WTC11 (cell line): ENCODE data around the gene CNTN1. TPM values are rescaled to one million over a fixed set of nuclear protein-coding genes. Genes with fewer than 3 reads are reported as not detected.

Experiments used
- ATAC-seq: fragments of 200-7000 bp; cut with Tn5 transposase; 2 replicates; pipeline ENCODE4 v1.10.0; 2021; ENCODE audit warnings: mild to moderate bottlenecking, moderate library complexity
- CTCF ChIA-PET: fragments of 300-600 bp; sonication (Branson Sonifier 250); formaldehyde crosslinking; loops from one replicate; lab custom pipeline; 2021; ENCODE audit warnings: antibody characterized with exemption; lab: Charles Lee
- POLR2A ChIA-PET: fragments of 350-600 bp; sonication (Branson Sonifier 250); formaldehyde crosslinking; loops from one replicate; lab custom pipeline; 2021; ENCODE audit warnings: antibody characterized with exemption; lab: Charles Lee
- DNase-seq: peaks from one replicate; pipeline ENCODE4 v3.0.0; 2021; ENCODE audit warnings: low spot score
- H3K27ac Mint-ChIP-seq: 2 replicates; pipeline ENCODE4 v1.8.0; 2021; ENCODE audit warnings: mixed read lengths
- H3K27me3 Mint-ChIP-seq: 2 replicates; pipeline ENCODE4 v1.8.0; 2021; ENCODE audit warnings: low read depth, mild to moderate bottlenecking, moderate library complexity, mixed read lengths
- H3K36me3 Mint-ChIP-seq: 2 replicates; pipeline ENCODE4 v1.8.0; 2021; ENCODE audit warnings: mixed read lengths
- H3K4me1 Mint-ChIP-seq: 2 replicates; pipeline ENCODE4 v1.8.0; 2022; ENCODE audit warnings: mixed read lengths
- H3K4me3 Mint-ChIP-seq: 2 replicates; pipeline ENCODE4 v1.8.0; 2021; ENCODE audit warnings: mild to moderate bottlenecking, moderate library complexity, mixed read lengths
- H3K9me3 Mint-ChIP-seq: 2 replicates; pipeline ENCODE4 v1.8.0; 2021; ENCODE audit warnings: mixed read lengths
- ATF2 ChIP-seq: sonication (generic); formaldehyde crosslinking; IDR thresholded peaks from 2 replicates; pipeline ENCODE4 v1.8.1; 2022; ENCODE audit warnings: low read depth, missing genetic modification reagents, borderline replicate concordance
- CBFB ChIP-seq: sonication (generic); formaldehyde crosslinking; IDR thresholded peaks from 2 replicates; pipeline ENCODE4 v1.8.1; 2022; ENCODE audit warnings: mild to moderate bottlenecking, low read depth, missing genetic modification reagents
- FOXK1 ChIP-seq: sonication (generic); formaldehyde crosslinking; IDR thresholded peaks from 2 replicates; pipeline ENCODE4 v1.8.0; 2022; ENCODE audit warnings: mild to moderate bottlenecking, moderate library complexity, missing genetic modification reagents
- HMGA2 ChIP-seq: fragments of 250-450 bp; sonication (Bioruptor Pico); IDR thresholded peaks from 2 replicates; pipeline ENCODE4 v1.4.0; 2021; ENCODE audit warnings: mild to moderate bottlenecking, moderate library complexity
- IRF2 ChIP-seq: sonication (generic); formaldehyde crosslinking; IDR thresholded peaks from 2 replicates; pipeline ENCODE4 v1.8.0; 2022; ENCODE audit warnings: low read depth, missing genetic modification reagents, borderline replicate concordance
- JAZF1 ChIP-seq: fragments of 250-450 bp; sonication (Bioruptor Pico); IDR thresholded peaks from 2 replicates; pipeline ENCODE4 v1.9.0; 2021; ENCODE audit warnings: moderate library complexity, mild to moderate bottlenecking, inconsistent platforms
- JUN ChIP-seq: sonication (generic); formaldehyde crosslinking; IDR thresholded peaks from 2 replicates; pipeline ENCODE4 v1.8.0; 2023; ENCODE audit warnings: mild to moderate bottlenecking, missing genetic modification reagents
- NR1H2 ChIP-seq: sonication (generic); formaldehyde crosslinking; IDR thresholded peaks from 2 replicates; pipeline ENCODE4 v1.9.0; 2021; ENCODE audit warnings: mild to moderate bottlenecking, moderate library complexity, missing genetic modification reagents
- NR2C2 ChIP-seq: sonication (generic); formaldehyde crosslinking; IDR thresholded peaks from 2 replicates; pipeline ENCODE4 v1.8.0; 2022; ENCODE audit warnings: mild to moderate bottlenecking, missing genetic modification reagents
- NR3C1 ChIP-seq: sonication (generic); formaldehyde crosslinking; conservative IDR thresholded peaks from 2 replicates; pipeline ENCODE4 v1.8.1; 2023; ENCODE audit warnings: low read depth, mild to moderate bottlenecking, missing genetic modification reagents
- RELA ChIP-seq: sonication (generic); formaldehyde crosslinking; IDR thresholded peaks from 2 replicates; pipeline ENCODE4 v1.8.1; 2022; ENCODE audit warnings: missing genetic modification reagents, mild to moderate bottlenecking, borderline replicate concordance
- SMAD4 ChIP-seq: sonication (generic); formaldehyde crosslinking; IDR thresholded peaks from 2 replicates; pipeline ENCODE4 v1.8.0; 2022; ENCODE audit warnings: mild to moderate bottlenecking, missing genetic modification reagents
- STAT6 ChIP-seq: sonication (generic); formaldehyde crosslinking; conservative IDR thresholded peaks from 2 replicates; pipeline ENCODE4 v1.8.1; 2023; ENCODE audit warnings: mild to moderate bottlenecking, low read depth, missing genetic modification reagents, moderate library complexity
- TCF7 ChIP-seq: sonication (generic); formaldehyde crosslinking; IDR thresholded peaks from 2 replicates; pipeline ENCODE4 v1.8.0; 2022; ENCODE audit warnings: mild to moderate bottlenecking, low read depth, missing genetic modification reagents, moderate library complexity
- ZNF219 ChIP-seq: sonication (generic); formaldehyde crosslinking; IDR thresholded peaks from 2 replicates; pipeline ENCODE4 v1.8.0; 2023; ENCODE audit warnings: missing genetic modification reagents, mild to moderate bottlenecking, borderline replicate concordance
- ZNF317 ChIP-seq: sonication (generic); formaldehyde crosslinking; IDR thresholded peaks from 2 replicates; pipeline ENCODE4 v1.8.1; 2023; ENCODE audit warnings: low read depth, mild to moderate bottlenecking, moderate library complexity, missing genetic modification reagents, borderline replicate concordance
- ZNF512 ChIP-seq: sonication (generic); formaldehyde crosslinking; IDR thresholded peaks from 2 replicates; pipeline ENCODE4 v1.8.1; 2022; ENCODE audit warnings: missing genetic modification reagents, borderline replicate concordance
- ZSCAN18 ChIP-seq: fragments of 250-450 bp; sonication (Bioruptor Pico); IDR thresholded peaks from 2 replicates; pipeline ENCODE4 v2.1.2; 2022; ENCODE audit warnings: mild to moderate bottlenecking, moderate library complexity
- total RNA-seq: library from RNA; stranded (reverse); gene quantifications from 3 replicates; pipeline ENCODE4 v1.2.3, GENCODE V29; 2021
- TF ChIP-seq, protein P1 (sequence below): sonication (generic); formaldehyde crosslinking; IDR thresholded peaks from 2 replicates; pipeline ENCODE4 v1.8.1; 2022; ENCODE audit warnings: mild to moderate bottlenecking, moderate library complexity, missing genetic modification reagents
- TF ChIP-seq, protein P2 (sequence below): sonication (generic); formaldehyde crosslinking; IDR thresholded peaks from 2 replicates; pipeline ENCODE4 v1.8.0; 2022; ENCODE audit warnings: missing genetic modification reagents
- TF ChIP-seq, protein P3 (sequence below): sonication (generic); formaldehyde crosslinking; IDR thresholded peaks from 2 replicates; pipeline ENCODE4 v1.8.1; 2023; ENCODE audit warnings: mild to moderate bottlenecking, missing genetic modification reagents

The CNTN1 gene
- total RNA-seq, 1 experiment from 2014 or later: 16.9 TPM

DNA sequence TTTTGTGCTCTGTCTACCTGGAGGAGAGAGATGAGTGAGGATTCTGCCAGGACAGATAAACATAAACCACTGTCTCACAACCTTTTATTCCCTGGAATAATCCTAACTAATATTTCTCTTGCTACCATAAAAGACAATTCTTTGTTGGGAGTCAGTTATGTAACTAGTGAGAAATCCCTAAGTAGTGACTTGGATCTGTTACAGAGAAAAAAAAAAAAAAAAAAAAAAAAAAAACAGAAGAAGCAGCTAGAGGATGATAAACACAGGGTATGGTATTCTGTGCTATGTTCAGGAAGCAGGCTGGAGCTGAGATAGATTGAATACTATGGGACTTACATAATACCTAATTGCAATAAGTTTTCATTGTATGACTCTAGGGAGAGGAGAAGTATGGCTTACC is 178.7 kb downstream of the CNTN1 start:
- CTCF ChIA-PET: no interaction called here
- Mint-ChIP-seq H3K27me3 (no peaks in the 10 kb centered on the region), H3K4me1 (no peaks in the 10 kb centered on the region), H3K36me3 (no peaks in the 10 kb centered on the region), H3K27ac (no peak overlapping the region), H3K4me3 (no peak overlapping the region), H3K9me3 (no peaks in the 10 kb centered on the region)
- no peak for ATAC-seq
- no peak for DNase-seq
- TF ChIP-seq ATF2 (no peak), FOXK1 (CRISPR knock-in tag) (no peak), ZNF317 (CRISPR knock-in tag) (no peak), STAT6 (no peak), JAZF1 (CRISPR knock-in tag) (no peak)
- TF ChIP-seq, protein P1, sequence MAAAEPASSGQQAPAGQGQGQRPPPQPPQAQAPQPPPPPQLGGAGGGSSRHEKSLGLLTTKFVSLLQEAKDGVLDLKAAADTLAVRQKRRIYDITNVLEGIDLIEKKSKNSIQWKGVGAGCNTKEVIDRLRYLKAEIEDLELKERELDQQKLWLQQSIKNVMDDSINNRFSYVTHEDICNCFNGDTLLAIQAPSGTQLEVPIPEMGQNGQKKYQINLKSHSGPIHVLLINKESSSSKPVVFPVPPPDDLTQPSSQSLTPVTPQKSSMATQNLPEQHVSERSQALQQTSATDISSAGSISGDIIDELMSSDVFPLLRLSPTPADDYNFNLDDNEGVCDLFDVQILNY (CRISPR knock-in tag): no peak
- POLR2A ChIA-PET: no interaction called here

- Mint-ChIP-seq H3K4me1 (no peaks in the 10 kb centered on the region), H3K27me3 (no peaks in the 10 kb centered on the region), H3K4me3 (no peak overlapping the region), H3K27ac (no peak overlapping the region), H3K36me3 (no peaks in the 10 kb centered on the region), H3K9me3 (no peaks in the 10 kb centered on the region)
- CTCF ChIA-PET: no interaction called here
- POLR2A ChIA-PET: no interaction called here
- no peak for TF ChIP-seq ZSCAN18
- TF ChIP-seq HMGA2 (CRISPR knock-in tag): no peak
- TF ChIP-seq NR1H2 (CRISPR knock-in tag): no peak
- TF ChIP-seq, protein P2, sequence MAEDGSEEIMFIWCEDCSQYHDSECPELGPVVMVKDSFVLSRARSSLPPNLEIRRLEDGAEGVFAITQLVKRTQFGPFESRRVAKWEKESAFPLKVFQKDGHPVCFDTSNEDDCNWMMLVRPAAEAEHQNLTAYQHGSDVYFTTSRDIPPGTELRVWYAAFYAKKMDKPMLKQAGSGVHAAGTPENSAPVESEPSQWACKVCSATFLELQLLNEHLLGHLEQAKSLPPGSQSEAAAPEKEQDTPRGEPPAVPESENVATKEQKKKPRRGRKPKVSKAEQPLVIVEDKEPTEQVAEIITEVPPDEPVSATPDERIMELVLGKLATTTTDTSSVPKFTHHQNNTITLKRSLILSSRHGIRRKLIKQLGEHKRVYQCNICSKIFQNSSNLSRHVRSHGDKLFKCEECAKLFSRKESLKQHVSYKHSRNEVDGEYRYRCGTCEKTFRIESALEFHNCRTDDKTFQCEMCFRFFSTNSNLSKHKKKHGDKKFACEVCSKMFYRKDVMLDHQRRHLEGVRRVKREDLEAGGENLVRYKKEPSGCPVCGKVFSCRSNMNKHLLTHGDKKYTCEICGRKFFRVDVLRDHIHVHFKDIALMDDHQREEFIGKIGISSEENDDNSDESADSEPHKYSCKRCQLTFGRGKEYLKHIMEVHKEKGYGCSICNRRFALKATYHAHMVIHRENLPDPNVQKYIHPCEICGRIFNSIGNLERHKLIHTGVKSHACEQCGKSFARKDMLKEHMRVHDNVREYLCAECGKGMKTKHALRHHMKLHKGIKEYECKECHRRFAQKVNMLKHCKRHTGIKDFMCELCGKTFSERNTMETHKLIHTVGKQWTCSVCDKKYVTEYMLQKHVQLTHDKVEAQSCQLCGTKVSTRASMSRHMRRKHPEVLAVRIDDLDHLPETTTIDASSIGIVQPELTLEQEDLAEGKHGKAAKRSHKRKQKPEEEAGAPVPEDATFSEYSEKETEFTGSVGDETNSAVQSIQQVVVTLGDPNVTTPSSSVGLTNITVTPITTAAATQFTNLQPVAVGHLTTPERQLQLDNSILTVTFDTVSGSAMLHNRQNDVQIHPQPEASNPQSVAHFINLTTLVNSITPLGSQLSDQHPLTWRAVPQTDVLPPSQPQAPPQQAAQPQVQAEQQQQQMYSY: no peak
- TF ChIP-seq CBFB (CRISPR knock-in tag): no peak
- no peak for TF ChIP-seq NR3C1 (CRISPR knock-in tag)
- no peak for TF ChIP-seq SMAD4 (CRISPR knock-in tag)
- no peak for TF ChIP-seq TCF7
- no peak for TF ChIP-seq ZNF219 (CRISPR knock-in tag)
- no peak for TF ChIP-seq ZNF512
- no peak for TF ChIP-seq RELA (CRISPR knock-in tag)
- TF ChIP-seq JUN (CRISPR knock-in tag): no peak
- no peak for TF ChIP-seq NR2C2
- TF ChIP-seq, protein P3, sequence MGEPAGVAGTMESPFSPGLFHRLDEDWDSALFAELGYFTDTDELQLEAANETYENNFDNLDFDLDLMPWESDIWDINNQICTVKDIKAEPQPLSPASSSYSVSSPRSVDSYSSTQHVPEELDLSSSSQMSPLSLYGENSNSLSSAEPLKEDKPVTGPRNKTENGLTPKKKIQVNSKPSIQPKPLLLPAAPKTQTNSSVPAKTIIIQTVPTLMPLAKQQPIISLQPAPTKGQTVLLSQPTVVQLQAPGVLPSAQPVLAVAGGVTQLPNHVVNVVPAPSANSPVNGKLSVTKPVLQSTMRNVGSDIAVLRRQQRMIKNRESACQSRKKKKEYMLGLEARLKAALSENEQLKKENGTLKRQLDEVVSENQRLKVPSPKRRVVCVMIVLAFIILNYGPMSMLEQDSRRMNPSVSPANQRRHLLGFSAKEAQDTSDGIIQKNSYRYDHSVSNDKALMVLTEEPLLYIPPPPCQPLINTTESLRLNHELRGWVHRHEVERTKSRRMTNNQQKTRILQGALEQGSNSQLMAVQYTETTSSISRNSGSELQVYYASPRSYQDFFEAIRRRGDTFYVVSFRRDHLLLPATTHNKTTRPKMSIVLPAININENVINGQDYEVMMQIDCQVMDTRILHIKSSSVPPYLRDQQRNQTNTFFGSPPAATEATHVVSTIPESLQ (CRISPR knock-in tag): no peak
- TF ChIP-seq IRF2 (CRISPR knock-in tag): no peak
- DNase-seq: no peak
- ATAC-seq: no peak
Observed at GRCh38 chr12:40874868-40875267, 182.6 kb downstream of the CNTN1 start.
